ENCODE data around the gene MBOAT7.

Gene MBOAT7

DNA sequence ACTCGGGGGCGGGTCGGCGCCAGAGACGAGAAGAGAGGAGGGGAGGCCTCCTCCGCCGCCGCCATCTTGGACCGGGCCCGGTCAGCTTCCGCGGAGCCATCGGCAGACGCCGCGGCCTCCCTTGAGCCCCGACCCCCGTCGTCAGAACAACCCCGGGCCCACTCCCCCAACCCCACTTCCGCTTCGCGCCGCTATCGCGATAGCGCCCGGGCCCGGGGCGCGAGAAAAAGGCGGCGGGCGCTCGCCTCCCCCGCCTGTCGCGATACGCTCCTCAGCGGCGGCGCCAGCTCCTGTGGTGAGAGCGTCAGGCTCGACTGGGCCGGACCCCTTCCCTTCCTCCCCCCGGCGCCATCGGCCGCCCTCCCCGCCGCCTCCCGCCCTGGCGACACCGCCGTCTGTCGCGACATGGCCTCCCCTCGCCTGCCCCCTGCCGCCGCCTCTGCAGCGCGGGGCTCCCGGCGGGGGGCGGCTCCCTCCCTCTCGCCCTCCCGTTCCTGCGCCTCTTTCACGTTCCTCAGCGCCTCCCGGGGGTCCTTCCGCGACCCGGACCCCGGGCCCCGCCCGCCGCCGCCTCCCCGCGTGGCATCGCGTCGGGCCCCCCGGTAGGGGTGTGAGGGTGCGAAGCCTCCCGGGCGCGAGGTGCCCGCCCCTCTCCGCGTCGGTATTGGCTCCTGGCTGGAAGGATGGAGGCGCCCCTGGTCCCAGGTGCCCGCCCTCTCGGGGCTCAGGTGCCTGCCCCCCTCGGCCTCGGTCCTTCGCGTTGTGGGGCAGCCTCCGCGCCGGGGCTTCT lies 51.5 kb downstream of the MBOAT7 start, which contains the start of gene CNOT3:
Gene CNOT3, plus strand, starts transcription at position 64 of the 790 bp plus-strand sequence. CDS start 5,217 bp downstream, outside the sequence.
- peak; percentile 8 to 18 for DNase-seq

DNA sequence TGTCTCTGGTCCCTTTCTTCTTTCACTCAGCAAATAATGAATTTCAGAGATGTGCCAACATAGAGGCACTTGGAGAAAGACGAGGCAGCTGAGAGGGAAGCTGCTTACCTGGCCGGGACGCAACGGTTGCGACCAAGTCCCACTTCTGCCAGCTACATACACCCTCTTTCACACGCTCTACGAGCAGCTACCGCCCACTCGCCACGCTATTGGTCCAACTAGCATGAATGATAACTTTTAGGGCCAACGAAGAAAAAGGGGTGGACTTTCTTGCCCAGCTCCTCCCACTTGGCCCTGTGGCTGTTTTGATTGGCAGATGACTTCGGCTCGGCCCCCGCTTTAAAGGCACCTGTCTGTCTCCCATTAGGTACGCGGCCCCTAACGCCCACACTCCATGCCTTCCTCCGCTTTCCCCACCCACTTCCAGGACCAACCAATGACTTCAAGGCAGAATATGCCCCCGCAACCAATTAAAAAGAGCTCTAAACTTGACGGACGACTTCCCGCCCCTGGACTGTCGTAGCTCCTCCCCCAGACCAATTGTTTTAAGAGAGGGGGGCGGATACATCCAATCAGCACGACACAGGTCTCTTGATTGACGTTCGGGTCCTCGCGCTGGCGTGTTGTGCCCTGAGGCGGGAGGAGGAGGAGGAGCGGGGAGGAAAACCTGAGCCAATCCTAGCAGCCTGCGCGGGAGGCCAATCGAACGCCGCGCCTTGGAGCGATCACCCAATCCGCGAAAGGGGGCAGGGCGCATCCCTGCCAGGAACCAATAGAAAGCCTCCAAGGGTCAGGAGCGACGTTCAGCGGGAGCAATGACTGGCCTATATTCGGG lies 52.3 kb downstream of the MBOAT7 start:
- peak; percentile 100 for DNase-seq

DNA sequence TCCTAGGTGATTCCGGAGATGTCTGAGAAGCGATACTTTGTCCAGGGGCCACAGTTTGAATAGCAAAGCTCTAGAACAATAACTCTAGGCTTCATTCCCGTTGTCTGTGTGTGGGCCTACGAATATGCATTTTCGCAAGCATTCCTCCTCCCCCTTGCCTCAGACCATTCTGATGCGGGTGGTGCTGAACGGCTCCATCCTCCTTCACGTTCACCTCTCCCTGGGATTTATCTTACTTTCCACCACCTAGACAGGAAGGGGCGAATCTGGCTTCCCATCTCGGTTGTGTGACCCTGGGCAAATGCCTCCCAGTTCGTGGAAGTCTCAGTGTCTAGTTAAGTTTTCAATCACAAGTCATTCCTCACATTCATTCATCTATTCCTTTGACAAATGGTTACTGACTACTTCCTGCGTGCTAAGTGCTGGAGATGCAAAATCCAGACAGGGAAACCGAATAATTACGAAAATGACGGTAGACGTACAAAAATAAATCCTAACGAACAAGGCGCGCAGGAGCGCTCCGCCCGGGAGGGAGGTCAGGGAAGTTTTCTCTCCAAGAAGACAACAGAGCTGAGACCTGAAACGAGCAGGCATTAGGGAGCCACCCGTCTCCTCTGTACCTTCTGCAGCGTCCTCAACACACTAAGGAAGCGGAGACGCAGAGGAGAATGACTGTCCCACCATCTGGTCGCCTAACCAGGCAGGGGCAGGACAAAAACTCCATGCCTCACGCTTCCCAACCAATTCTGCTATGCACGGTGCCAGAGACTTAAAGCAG lies 53.1 kb downstream of the MBOAT7 start:
- DNase-seq: peak in 1 of 2 experiments; percentile 13

DNA sequence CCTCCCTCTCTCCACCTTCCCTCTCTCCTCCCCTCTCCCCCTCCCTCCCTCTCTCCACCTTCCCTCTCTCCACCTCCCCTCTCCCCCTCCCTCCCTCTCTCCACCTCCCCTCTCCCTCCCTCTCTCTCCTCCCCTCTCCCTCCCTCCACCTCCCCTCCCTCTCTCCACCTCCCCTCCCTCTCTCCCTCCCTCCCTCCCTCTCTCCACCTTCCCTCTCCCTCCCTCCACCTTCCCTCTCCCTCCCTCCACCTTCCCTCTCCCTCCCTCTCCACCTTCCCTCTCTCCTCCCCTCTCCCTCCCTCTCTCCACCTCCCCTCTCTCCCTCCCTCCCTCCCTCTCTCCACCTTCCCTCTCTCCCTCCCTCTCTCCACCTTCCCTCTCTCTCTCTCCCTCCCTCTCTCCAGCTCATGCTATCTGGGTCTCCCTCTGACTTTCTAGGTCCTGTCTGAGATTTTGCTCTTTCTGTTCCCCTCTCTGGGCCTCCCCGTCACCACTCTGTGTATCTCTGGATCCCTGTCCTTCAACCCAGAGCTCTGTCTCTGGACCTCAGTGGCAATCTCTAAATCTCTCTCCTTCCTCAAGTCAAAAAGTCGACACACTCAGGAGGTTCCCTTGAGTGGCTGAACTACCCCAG lies 55.3 kb downstream of the MBOAT7 start:
- no peak for DNase-seq

DNA sequence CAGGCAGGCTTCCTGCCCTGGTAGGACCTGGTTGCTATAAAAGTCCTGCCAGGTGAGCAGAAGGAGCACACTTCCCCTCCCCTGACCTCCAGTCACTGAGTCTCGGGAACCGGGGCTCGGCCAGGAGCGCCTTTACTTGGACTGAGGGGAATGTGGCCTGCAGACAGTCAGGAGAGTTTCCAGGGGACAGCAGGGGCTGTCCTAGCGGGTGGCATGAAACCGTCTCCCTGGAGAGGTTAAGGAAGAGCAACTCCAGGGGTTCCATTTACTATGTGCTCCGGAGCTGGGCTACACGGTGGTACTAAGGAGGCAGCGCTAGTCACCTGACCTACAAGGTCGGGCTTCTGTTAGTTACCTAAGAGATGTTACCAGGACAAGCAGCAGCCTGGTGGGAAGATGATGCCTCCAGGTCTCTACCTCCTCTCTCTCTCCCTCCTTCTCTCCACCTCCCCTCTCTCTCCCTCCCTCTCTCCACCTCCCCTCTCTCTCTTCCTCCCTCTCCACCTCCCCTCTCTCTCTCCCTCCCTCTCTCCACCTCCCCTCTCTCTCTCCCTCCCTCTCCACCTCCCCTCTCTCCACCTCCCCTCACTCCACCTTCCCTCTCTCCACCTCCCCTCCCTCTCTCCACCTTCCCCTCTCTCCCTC lies 55.9 kb downstream of the MBOAT7 start:
- peak; percentile 54 to 74 for DNase-seq

GRCh38 chr19:54129617-54129996 lies 59.8 kb downstream of the MBOAT7 start:
- no peak for DNase-seq

DNA sequence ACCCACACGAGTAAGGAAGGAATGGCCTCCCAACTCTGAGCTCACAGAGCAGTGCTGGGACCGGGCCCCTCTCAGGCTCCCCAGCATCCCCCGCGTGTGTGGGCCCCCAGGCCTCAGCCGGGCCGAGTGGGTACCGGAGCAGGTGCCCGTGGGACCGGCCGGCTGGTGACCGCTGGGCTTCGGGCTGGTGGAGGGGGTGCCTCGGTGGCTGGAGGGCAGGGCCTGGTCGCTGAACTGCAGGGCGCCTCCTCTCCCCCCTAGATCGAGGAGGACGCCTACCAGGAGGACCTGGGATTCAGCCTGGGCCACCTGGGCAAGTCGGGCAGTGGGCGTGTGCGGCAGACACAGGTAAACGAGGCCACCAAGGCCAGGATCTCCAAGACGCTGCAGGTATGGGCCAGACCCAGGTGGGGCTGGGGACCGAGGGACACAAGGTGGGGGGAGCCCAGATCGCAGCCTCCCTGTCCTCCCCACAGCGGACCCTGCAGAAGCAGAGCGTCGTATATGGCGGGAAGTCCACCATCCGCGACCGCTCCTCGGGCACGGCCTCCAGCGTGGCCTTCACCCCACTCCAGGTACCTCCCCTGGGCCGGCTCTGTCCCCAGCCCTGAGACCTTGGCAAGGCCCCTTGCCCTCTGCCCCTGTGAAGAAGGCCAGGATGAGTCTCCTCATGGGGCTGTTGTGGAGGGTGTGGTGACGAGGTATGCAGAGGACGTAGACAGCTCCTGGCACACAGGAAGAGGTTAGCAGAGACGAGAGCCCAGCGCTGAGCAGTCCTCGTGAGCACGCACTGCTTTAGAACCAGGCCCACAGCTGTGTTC lies 60.4 kb downstream of the MBOAT7 start:
- no peak for DNase-seq

- DNase-seq: no peak
These were observed 61.0 kb downstream of the MBOAT7 start for GRCh38 chr19:54128441-54128725.

- no peak for DNase-seq
These were observed 61.5 kb downstream of the MBOAT7 start for GRCh38 chr19:54127688-54128440.

DNA sequence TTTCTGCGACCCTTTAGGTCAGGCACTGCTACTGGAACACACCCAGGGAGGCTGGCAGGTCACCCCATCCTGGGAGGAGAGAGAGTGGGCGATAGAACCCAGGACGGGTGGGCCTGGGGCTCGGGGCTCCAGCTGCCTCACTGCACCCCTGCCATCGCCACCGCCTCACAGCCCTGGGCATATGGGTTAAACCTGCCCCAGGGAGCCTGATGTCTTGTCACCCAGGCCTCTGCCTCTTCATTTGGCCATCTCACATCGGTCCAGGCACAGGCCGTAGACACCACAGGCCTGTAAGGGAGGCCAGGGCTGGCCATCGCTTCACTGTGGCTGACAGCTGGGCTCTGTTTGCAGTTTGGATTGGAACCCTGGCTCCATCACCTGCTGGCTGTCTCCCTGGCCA lies 63.7 kb downstream of the MBOAT7 start:
- no peak for DNase-seq

GRCh38 chr19:54124393-54124792 lies 65.0 kb downstream of the MBOAT7 start:
- no peak for DNase-seq

GRCh38 chr19:54123682-54124081 lies 65.7 kb downstream of the MBOAT7 start:
- DNase-seq: no peak
